Endodermal cell (in vitro differentiated cells): ENCODE data around the gene CASK. TPM values are rescaled to one million over a fixed set of nuclear protein-coding genes. Genes with fewer than 3 reads are reported as not detected.

Source experiments
- DNase-seq: peaks from one replicate; pipeline ENCODE4 v3.0.0-alpha.2; 2017
- H3K27ac ChIP-seq: 2 replicates; pipeline ENCODE4 v1.5.1; 2013; ENCODE audit warnings: mild to moderate bottlenecking, low read depth, low read length, moderate library complexity
- H3K27me3 ChIP-seq: 2 replicates; pipeline ENCODE4 v1.6.1; 2013; ENCODE audit warnings: mild to moderate bottlenecking, low read length, moderate library complexity; ENCODE audit not compliant: insufficient read depth, control insufficient read depth, poor library complexity, severe bottlenecking
- H3K36me3 ChIP-seq: 2 replicates; pipeline ENCODE4 v1.7.0; 2013; ENCODE audit warnings: mild to moderate bottlenecking, low read length, moderate library complexity; ENCODE audit not compliant: control insufficient read depth, insufficient read depth
- H3K4me1 ChIP-seq: one replicate; pipeline ENCODE4 v1.7.0; 2013; ENCODE audit warnings: low read length; ENCODE audit not compliant: control insufficient read depth, insufficient read depth
- H3K4me3 ChIP-seq: 2 replicates; pipeline ENCODE4 v1.5.1; 2013; ENCODE audit warnings: mild to moderate bottlenecking, low read length, moderate library complexity
- H3K9ac ChIP-seq: 2 replicates; pipeline ENCODE4 v1.6.1; 2013; ENCODE audit warnings: mild to moderate bottlenecking, low read length, moderate library complexity; ENCODE audit not compliant: poor library complexity, severe bottlenecking; ENCODE audit errors: extremely low read depth
- H3K9me3 ChIP-seq: 2 replicates; pipeline ENCODE4 v1.6.1; 2013; ENCODE audit warnings: mild to moderate bottlenecking, low read length, moderate library complexity; ENCODE audit not compliant: control insufficient read depth
- H3K27ac Mint-ChIP-seq: 2 replicates; pipeline ENCODE4 v1.8.0; 2020; ENCODE audit warnings: mixed read lengths
- H3K27me3 Mint-ChIP-seq: 2 replicates; pipeline ENCODE4 v1.8.0; 2021; ENCODE audit warnings: mild to moderate bottlenecking, mixed read lengths; ENCODE audit not compliant: insufficient read depth
- H3K36me3 Mint-ChIP-seq: 2 replicates; pipeline ENCODE4 v1.8.0; 2020; ENCODE audit warnings: low read depth, mixed read lengths
- H3K4me1 Mint-ChIP-seq: 2 replicates; pipeline ENCODE4 v1.8.0; 2020; ENCODE audit warnings: mixed read lengths
- H3K4me3 Mint-ChIP-seq: 2 replicates; pipeline ENCODE4 v1.8.0; 2020; ENCODE audit warnings: mild to moderate bottlenecking, moderate library complexity, mixed read lengths
- H3K9me3 Mint-ChIP-seq: 2 replicates; pipeline ENCODE4 v1.8.0; 2020; ENCODE audit warnings: mild to moderate bottlenecking, mixed read lengths
- WGBS, 2 experiments: methylation state at CpG; one replicate each; pipeline versions ENCODE4 v1.1.5 to v1.1.7; 2013; ENCODE audit warnings: missing lambda C conversion rate in 2 of 2, mixed read lengths in 1 of 2; ENCODE audit not compliant: insufficient coverage in 1 of 2, insufficient read length in 1 of 2; 5-methylcytosine and 5-hydroxymethylcytosine counted together
- total RNA-seq, 2 donors: library from RNA; stranded (reverse); fragmentation: NEBNext Ultra II Directional in 1 of 2; extraction: Animal tissue kit (Norgen Biotek cat#: 25700) in 1 of 2; gene quantifications; 2 replicates in 1 of 2; 3 replicates in 1 of 2; pipeline ENCODE4 v1.2.1, GENCODE V29; 2021
- TF ChIP-seq, protein P1 (sequence below): fragments of 200-600 bp; sonication (generic); conservative IDR thresholded peaks from 2 replicates; pipeline ENCODE4 v1.5.0; 2021; ENCODE audit warnings: antibody characterized with exemption, mild to moderate bottlenecking

CASK gene
- total RNA-seq, 2 donors from 2014 or later = 79.1 to 87.1 TPM

DNA sequence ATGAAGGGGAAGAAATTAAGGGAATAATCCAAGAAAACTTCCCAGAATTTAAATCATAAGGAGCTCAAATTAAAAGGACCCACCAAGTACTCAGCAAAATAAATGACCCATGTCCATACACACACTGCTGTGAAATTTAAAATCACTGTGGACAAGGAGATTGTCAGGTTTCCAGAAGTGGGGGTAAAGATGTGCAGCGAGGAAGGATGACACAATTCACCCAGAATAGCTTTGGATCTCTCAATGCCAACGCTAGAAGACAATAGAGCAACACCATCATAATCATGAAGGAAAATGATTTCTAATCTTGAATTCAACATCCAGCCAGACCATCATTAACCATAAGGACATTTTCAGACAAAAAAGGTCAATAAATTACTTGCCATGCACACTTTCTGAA lies 65.7 kb downstream of the CASK start:
- no peak overlapping the region for H3K27ac ChIP-seq
- peaks cover 4% of the 10 kb centered on the region for H3K36me3 ChIP-seq
- peaks cover 5% of the 10 kb centered on the region for H3K4me1 Mint-ChIP-seq
- no peak for DNase-seq
- peaks cover under 1% of the 10 kb centered on the region for H3K36me3 Mint-ChIP-seq
- no peaks in the 10 kb centered on the region for H3K4me1 ChIP-seq
- H3K27ac Mint-ChIP-seq = no peak overlapping the region
- TF ChIP-seq, protein P1, sequence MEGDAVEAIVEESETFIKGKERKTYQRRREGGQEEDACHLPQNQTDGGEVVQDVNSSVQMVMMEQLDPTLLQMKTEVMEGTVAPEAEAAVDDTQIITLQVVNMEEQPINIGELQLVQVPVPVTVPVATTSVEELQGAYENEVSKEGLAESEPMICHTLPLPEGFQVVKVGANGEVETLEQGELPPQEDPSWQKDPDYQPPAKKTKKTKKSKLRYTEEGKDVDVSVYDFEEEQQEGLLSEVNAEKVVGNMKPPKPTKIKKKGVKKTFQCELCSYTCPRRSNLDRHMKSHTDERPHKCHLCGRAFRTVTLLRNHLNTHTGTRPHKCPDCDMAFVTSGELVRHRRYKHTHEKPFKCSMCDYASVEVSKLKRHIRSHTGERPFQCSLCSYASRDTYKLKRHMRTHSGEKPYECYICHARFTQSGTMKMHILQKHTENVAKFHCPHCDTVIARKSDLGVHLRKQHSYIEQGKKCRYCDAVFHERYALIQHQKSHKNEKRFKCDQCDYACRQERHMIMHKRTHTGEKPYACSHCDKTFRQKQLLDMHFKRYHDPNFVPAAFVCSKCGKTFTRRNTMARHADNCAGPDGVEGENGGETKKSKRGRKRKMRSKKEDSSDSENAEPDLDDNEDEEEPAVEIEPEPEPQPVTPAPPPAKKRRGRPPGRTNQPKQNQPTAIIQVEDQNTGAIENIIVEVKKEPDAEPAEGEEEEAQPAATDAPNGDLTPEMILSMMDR = no peak
- no peak overlapping the region for H3K4me3 ChIP-seq
- no peak overlapping the region for H3K4me3 Mint-ChIP-seq
- no peaks in the 10 kb centered on the region for H3K27me3 Mint-ChIP-seq
- WGBS, 2 experiments = 100% methylated on average over 2 of the region's 2 CpGs; no CpG with 5 or more reads in 1 of the 2 experiments
- H3K9me3 Mint-ChIP-seq = peaks cover 24% of the 10 kb centered on the region
- no peaks in the 10 kb centered on the region for H3K27me3 ChIP-seq
- no peak overlapping the region for H3K9ac ChIP-seq
- H3K9me3 ChIP-seq = no peaks in the 10 kb centered on the region

DNA sequence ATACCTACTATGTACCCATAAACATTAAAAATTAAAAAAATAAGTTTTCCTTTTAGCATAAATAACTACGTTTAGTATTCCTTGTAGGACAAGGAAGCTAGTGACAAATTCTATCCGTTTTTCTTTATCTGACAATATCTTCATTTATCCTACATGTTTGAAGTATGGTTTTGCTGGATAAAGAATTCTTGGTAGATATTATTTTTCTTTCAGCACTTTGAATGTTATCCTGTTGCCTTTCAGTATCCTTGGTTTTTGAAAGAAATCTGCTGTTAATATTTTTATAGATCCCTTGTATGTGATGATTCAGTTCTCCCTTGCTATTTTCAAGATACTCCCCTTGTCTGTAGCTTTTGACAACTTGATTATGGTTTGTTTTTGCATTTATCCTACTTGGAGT lies 76.6 kb downstream of the CASK start:
- TF ChIP-seq, protein P1 = no peak
- Histone ChIP-seq H3K27me3 (no peaks in the 10 kb centered on the region), H3K4me1 (no peaks in the 10 kb centered on the region), H3K4me3 (no peak overlapping the region), H3K9ac (no peak overlapping the region), H3K9me3 (peaks cover 63% of the 10 kb centered on the region), H3K27ac (no peak overlapping the region), H3K36me3 (peaks cover 68% of the 10 kb centered on the region)
- H3K27ac Mint-ChIP-seq = no peak overlapping the region
- WGBS, 2 experiments = no CpG with 5 or more reads among the region's 2 CpGs
- no peak for DNase-seq
- H3K4me1 Mint-ChIP-seq = no peaks in the 10 kb centered on the region
- no peaks in the 10 kb centered on the region for H3K27me3 Mint-ChIP-seq
- peaks cover 64% of the 10 kb centered on the region for H3K36me3 Mint-ChIP-seq
- H3K9me3 Mint-ChIP-seq = peaks cover 61% of the 10 kb centered on the region
- no peak overlapping the region for H3K4me3 Mint-ChIP-seq

- TF ChIP-seq, protein P1 = no peak
- no peak overlapping the region for H3K9ac ChIP-seq
- peaks cover 21% of the 10 kb centered on the region for H3K9me3 ChIP-seq
- WGBS, 2 experiments = 90 to 100% methylated on average over 3 to 6 of the region's 6 CpGs
- H3K4me1 ChIP-seq = no peaks in the 10 kb centered on the region
- no peak overlapping the region for H3K4me3 ChIP-seq
- Mint-ChIP-seq H3K4me3 (no peak overlapping the region), H3K36me3 (peaks cover 10% of the 10 kb centered on the region), H3K27me3 (no peaks in the 10 kb centered on the region), H3K27ac (no peak overlapping the region), H3K9me3 (peaks cover 40% of the 10 kb centered on the region), H3K4me1 (no peaks in the 10 kb centered on the region)
- no peaks in the 10 kb centered on the region for H3K27me3 ChIP-seq
- no peak overlapping the region for H3K27ac ChIP-seq
- H3K36me3 ChIP-seq = peaks cover 17% of the 10 kb centered on the region
- no peak for DNase-seq
Observed at GRCh38 chrX:41837270-41837944, 85.9 kb downstream of the CASK start.
